ENCODE data around the gene SHOC2. TPM values are rescaled to one million over a fixed set of nuclear protein-coding genes. Genes with fewer than 3 reads are reported as not detected.
A peak's percentile ranks its signal among the peaks of the same experiment; 100 is the strongest.

Gene SHOC2
- total and polyA plus RNA-seq, 9 of the 15 experiments (the other 6 are each of a cell fraction or from before 2014, with no cell fraction given): 9.2 to 17.5 (median 14.9) TPM

DNA sequence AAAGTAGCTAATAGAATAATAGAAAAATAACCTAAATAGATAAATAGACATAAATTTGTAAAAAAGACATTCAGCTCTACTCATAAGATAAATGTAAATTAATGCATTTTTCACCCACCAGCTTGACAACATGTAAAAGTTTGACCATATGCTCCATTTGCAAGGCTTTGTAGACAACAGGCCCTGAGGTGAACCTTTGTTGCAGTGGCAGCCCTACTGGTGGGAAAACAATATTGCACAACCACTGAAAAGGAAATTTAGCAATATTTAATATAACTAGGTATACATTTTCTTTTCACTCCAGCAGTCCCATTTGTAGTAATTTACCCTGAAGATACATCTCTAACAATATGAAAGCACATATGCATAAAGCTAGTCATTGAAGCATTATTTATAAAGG, 118.5 kb downstream of the SHOC2 start:
- no TSS peak for BruUV-seq (replicated peaks)
- no peak overlapping the region for H3K4me3 ChIP-seq
- intact Hi-C loops (cut with micrococcal nuclease): no loop called here
- in situ Hi-C loops (cut with MboI): no loop called here
- no peaks in the 10 kb centered on the region for H4K20me1 ChIP-seq (replicated peaks; ENCODE audit: control insufficient read depth, insufficient read depth, low read length)
- H3K36me3 ChIP-seq (ENCODE audit: control insufficient read depth, insufficient read depth, low read length): no peaks in the 10 kb centered on the region
- no peaks in the 10 kb centered on the region for H3K79me2 ChIP-seq (ENCODE audit: control insufficient read depth, insufficient read depth, low read length)
- FAIRE-seq (no peak), DNase-seq (ENCODE audit: extremely low read depth in 1 of 4, low spot score in 3 of 4) (peak in 2 of 4 experiments; percentile 6 to 7), ATAC-seq (no peak)
- no peak overlapping the region for H3K27ac ChIP-seq (ENCODE audit: extremely low read depth, low read depth, low read length)
- POLR2A ChIA-PET: interaction anchor here (0.9 kb wide), 1 partner anchor 14 kb away, joined by 3 read pairs; no protein-coding TSS in a partner anchor
- H3K4me1 ChIP-seq (replicated peaks in 1 of 2; ENCODE audit: control insufficient read depth in 2 of 2, insufficient read depth in 2 of 2, low read length in 2 of 2): no peaks in the 10 kb centered on the region
- H3K4me2 ChIP-seq (ENCODE audit: insufficient read depth, low read length): no peak overlapping the region
- H2AFZ ChIP-seq (ENCODE audit: low read depth, low read length): no peak overlapping the region
- no peaks in the 10 kb centered on the region; the same call in 1 of the 2 replicates for H3K9me3 ChIP-seq (replicated peaks; ENCODE audit: control insufficient read depth, insufficient read depth, low read depth, low read length)
- CTCF ChIA-PET (ENCODE audit: low intra/inter-chr PET ratio): no interaction called here
- no peaks in the 10 kb centered on the region for H3K9me1 ChIP-seq (ENCODE audit: control insufficient read depth, insufficient read depth, low read length)
- no peak overlapping the region for H3K9ac ChIP-seq (ENCODE audit: insufficient read depth in 1 of 2, low read depth in 2 of 2, low read length in 2 of 2)
- H3K27me3 ChIP-seq (ENCODE audit: control insufficient read depth in 2 of 2, insufficient read depth in 2 of 2, low read length in 2 of 2): no peaks in the 10 kb centered on the region
- TF ChIP-seq SRF (CRISPR knock-in tag; IDR thresholded peaks at IDR 0.05) (no peak), CEBPG (CRISPR knock-in tag; IDR thresholded peaks at IDR 0.05) (no peak), CEBPG (tag; conservative IDR thresholded peaks at IDR 0.05 in 1 of 2, IDR thresholded peaks at IDR 0.05 in 1 of 2) (0 out of 4 replicates have a peak, but pooled peaks of 1 of the 2 experiments have one; percentile 17)

GRCh38 chr10:111039522-111039921, 120.1 kb downstream of the SHOC2 start:
- ATAC-seq (no peak), FAIRE-seq (no peak), DNase-seq (ENCODE audit: extremely low read depth in 1 of 4, low spot score in 3 of 4) (no peak)
- intact Hi-C loops (cut with micrococcal nuclease) (no loop called here), in situ Hi-C loops (cut with MboI) (no loop called here)
- peak in 1 of 2 experiments; percentile 71; a peak in 2 of 3 replicates for TF ChIP-seq CBX3 (IDR thresholded peaks at IDR 0.05; ENCODE audit: borderline replicate concordance in 1 of 2, low read length in 2 of 2)
- TF ChIP-seq ZNF146 (CRISPR knock-in tag; IDR thresholded peaks at IDR 0.05; ENCODE audit: unreplicated experiment): no peak
- TF ChIP-seq TRIM28 (IDR thresholded peaks at IDR 0.05): peak; percentile 92
- TF ChIP-seq TBL1XR1 (IDR thresholded peaks at IDR 0.05; ENCODE audit: low read length in 2 of 2): no peak
- no peak for TF ChIP-seq FOSL1 (tag; conservative IDR thresholded peaks at IDR 0.05)
- TF ChIP-seq NFE2 (IDR thresholded peaks at IDR 0.05; ENCODE audit: low read depth): no peak
- ChIA-PET CTCF (ENCODE audit: low intra/inter-chr PET ratio) (no interaction called here), POLR2A (no interaction called here)
- no peak overlapping the region for H3K4me3 ChIP-seq
- WGBS (ENCODE audit: insufficient coverage, low coverage, missing lambda C conversion rate): 0% methylated on average over 2 of the region's 2 CpGs
- H3K79me2 ChIP-seq (ENCODE audit: control insufficient read depth, insufficient read depth, low read length): no peaks in the 10 kb centered on the region
- no peaks in the 10 kb centered on the region for H3K36me3 ChIP-seq (ENCODE audit: control insufficient read depth, insufficient read depth, low read length)
- no peaks in the 10 kb centered on the region; the same call in 1 of the 2 replicates for H3K9me3 ChIP-seq (replicated peaks; ENCODE audit: control insufficient read depth, insufficient read depth, low read depth, low read length)
- BruUV-seq (replicated peaks): no TSS peak
- no peak overlapping the region for H3K9ac ChIP-seq (ENCODE audit: insufficient read depth in 1 of 2, low read depth in 2 of 2, low read length in 2 of 2)
- H2AFZ ChIP-seq (ENCODE audit: low read depth, low read length): no peak overlapping the region
- H4K20me1 ChIP-seq (replicated peaks; ENCODE audit: control insufficient read depth, insufficient read depth, low read length): no peaks in the 10 kb centered on the region
- no peaks in the 10 kb centered on the region for H3K9me1 ChIP-seq (ENCODE audit: control insufficient read depth, insufficient read depth, low read length)
- no peaks in the 10 kb centered on the region for H3K27me3 ChIP-seq (ENCODE audit: control insufficient read depth in 2 of 2, insufficient read depth in 2 of 2, low read length in 2 of 2)
- H3K4me1 ChIP-seq (replicated peaks in 1 of 2; ENCODE audit: control insufficient read depth in 2 of 2, insufficient read depth in 2 of 2, low read length in 2 of 2): no peaks in the 10 kb centered on the region
- H3K4me2 ChIP-seq (ENCODE audit: insufficient read depth, low read length): no peak overlapping the region
- H3K27ac ChIP-seq (ENCODE audit: extremely low read depth, low read depth, low read length): no peak overlapping the region

Data from K562 (cell line).